K562 (cell line): ENCODE results near the gene CFDP1. TPM values are rescaled to one million over a fixed set of nuclear protein-coding genes. Genes with fewer than 3 reads are reported as not detected.

Experiments
- CREB1 ChIP-seq, 2 experiments: sonication (generic) in 1 of 2; formaldehyde crosslinking in 1 of 2; IDR thresholded peaks; 2 replicates each; pipeline versions ENCODE4 v1.6.1 to v1.8.0; 2012 to 2022; ENCODE audit warnings: inconsistent platforms in 1 of 2, mild to moderate bottlenecking in 1 of 2, missing genetic modification reagents in 1 of 2, moderate library complexity in 1 of 2
- ELF4 ChIP-seq: fragments of 450-650 bp; formaldehyde crosslinking; IDR thresholded peaks from 2 replicates; pipeline ENCODE4 v1.4.0; 2022; ENCODE audit warnings: missing genetic modification characterization
- FOXJ2 ChIP-seq: fragments of 200-800 bp; sonication (Bioruptor generic); IDR thresholded peaks from 2 replicates; pipeline ENCODE4 v1.6.1; 2016; ENCODE audit warnings: missing genetic modification characterization, missing compliant biosample characterization
- GABPA ChIP-seq: fragments of 200-800 bp; sonication (Bioruptor generic); conservative IDR thresholded peaks from 2 replicates; pipeline ENCODE4 v1.6.1; 2016; ENCODE audit warnings: low read depth, missing genetic modification characterization, missing compliant biosample characterization
- JUN ChIP-seq, 2 experiments: sonication (generic) in 1 of 2; formaldehyde crosslinking in 1 of 2; IDR thresholded peaks; 2 replicates each; pipeline versions ENCODE4 v1.6.1 to v1.8.0; 2012 to 2022; ENCODE audit warnings: borderline replicate concordance in 2 of 2, mild to moderate bottlenecking in 2 of 2, improper control_type of control experiment in 1 of 2, low read depth in 1 of 2, low read length in 1 of 2, missing genetic modification reagents in 1 of 2
- KLF6 ChIP-seq: fragments of 250-450 bp; sonication (Bioruptor Pico); IDR thresholded peaks from 2 replicates; pipeline ENCODE4 v1.4.0; 2020; ENCODE audit warnings: mild to moderate bottlenecking, moderate library complexity, borderline replicate concordance
- L3MBTL2 ChIP-seq: fragments of 450-650 bp; IDR thresholded peaks from 2 replicates; pipeline ENCODE4 v1.6.1; 2016; ENCODE audit warnings: mild to moderate bottlenecking, moderate library complexity
- LCOR ChIP-seq: sonication (generic); formaldehyde crosslinking; IDR thresholded peaks from 2 replicates; pipeline ENCODE4 v1.8.0; 2022; ENCODE audit warnings: mild to moderate bottlenecking, missing genetic modification reagents
- MAFF ChIP-seq: IDR thresholded peaks from 2 replicates; pipeline ENCODE4 v1.6.1; 2012; ENCODE audit warnings: low read length, improper control_type of control experiment
- MBD2 ChIP-seq: sonication (generic); IDR thresholded peaks from 2 replicates; pipeline ENCODE4 v1.6.1; 2016; ENCODE audit warnings: low read depth, borderline replicate concordance
- NFYB ChIP-seq: IDR thresholded peaks from 2 replicates; pipeline ENCODE4 v1.6.1; 2011; ENCODE audit warnings: mild to moderate bottlenecking, moderate library complexity; ENCODE audit not compliant: insufficient read length; ENCODE audit errors: extremely low read depth
- PTRF ChIP-seq: fragments of 450-650 bp; IDR thresholded peaks from 2 replicates; pipeline ENCODE4 v1.6.1; 2016; ENCODE audit warnings: mild to moderate bottlenecking, missing genetic modification characterization, missing compliant biosample characterization
- RAD21 ChIP-seq, 2 experiments: fragments of 250-450 bp in 1 of 2; fragments of 450-650 bp in 1 of 2; sonication (Bioruptor Pico) in 1 of 2; formaldehyde crosslinking in 1 of 2; IDR thresholded peaks in 1 of 2; conservative IDR thresholded peaks in 1 of 2; 2 replicates each; pipeline versions ENCODE4 v1.4.0 to v1.8.0; 2020 to 2022; ENCODE audit warnings: mild to moderate bottlenecking in 2 of 2, moderate library complexity in 1 of 2
- RBFOX2 ChIP-seq: fragments of 200-400 bp; formaldehyde crosslinking; IDR thresholded peaks from 2 replicates; pipeline ENCODE4 v1.6.1; 2017; ENCODE audit warnings: low read depth, mild to moderate bottlenecking, low read length, moderate library complexity
- RBM22 ChIP-seq: fragments of 200-400 bp; formaldehyde crosslinking; IDR thresholded peaks from 2 replicates; pipeline ENCODE4 v1.6.1; 2018; ENCODE audit warnings: low read length, low read depth; ENCODE audit not compliant: poor library complexity, severe bottlenecking
- RNF2 ChIP-seq: sonication (generic); IDR thresholded peaks from 2 replicates; pipeline ENCODE4 v1.6.1; 2016
- SAFB ChIP-seq: fragments of 200-400 bp; formaldehyde crosslinking; IDR thresholded peaks from 2 replicates; pipeline ENCODE4 v1.6.1; 2017; ENCODE audit warnings: low read depth, low read length, borderline replicate concordance
- SETDB1 ChIP-seq: IDR thresholded peaks from one replicate; pipeline ENCODE4 v1.6.1; 2012; ENCODE audit warnings: low read length, control low read depth, inconsistent platforms
- SNRNP70 ChIP-seq: fragments of 200-400 bp; formaldehyde crosslinking; optimal IDR thresholded peaks from 2 replicates; pipeline ENCODE3; 2017; ENCODE audit warnings: low read depth, low read length
- STAT5A ChIP-seq: IDR thresholded peaks from 2 replicates; pipeline ENCODE4 v1.6.1; 2012; ENCODE audit warnings: low read length, inconsistent platforms, borderline replicate concordance
- YBX1 ChIP-seq: fragments of 450-650 bp; IDR thresholded peaks from 2 replicates; pipeline ENCODE4 v1.7.1; 2016; ENCODE audit warnings: mild to moderate bottlenecking
- ZBTB7A ChIP-seq: IDR thresholded peaks from 2 replicates; pipeline ENCODE4 v1.6.1; 2011; ENCODE audit warnings: low read depth, mild to moderate bottlenecking, low read length, moderate library complexity, borderline replicate concordance; ENCODE audit not compliant: control insufficient read depth
- polyA plus RNA-seq, 8 experiments: library from polyadenylated mRNA; depleted of rRNA in 4 of 8; stranded (reverse) in 5 of 8; unstranded in 3 of 8; fragments of >200 nt; fragmentation: Nextera tagmentation in 2 of 8; fragmentation: Illumina TruSeq in 1 of 8; extraction: Ambion mirVana in 2 of 8; extraction: Trizol in 1 of 8; gene quantifications; 2 replicates each; pipeline versions ENCODE4 v1.2.1 to v1.2.3, GENCODE V29; 2011 to 2014; ENCODE audit warnings: inconsistent platforms in 1 of 8, missing spikeins in 1 of 8
- total RNA-seq, 7 experiments: library from RNA; depleted of rRNA in 6 of 7; stranded (reverse); fragments of >200 nt in 6 of 7; fragmentation: Illumina TruSeq in 2 of 7; extraction: Trizol in 2 of 7; gene quantifications; 2 replicates each; pipeline versions ENCODE4 v1.2.1 to v1.2.3, GENCODE V29; 2011 to 2021; ENCODE audit warnings: low replicate concordance in 1 of 7
- TF ChIP-seq, protein P1 (sequence below): sonication (generic); formaldehyde crosslinking; IDR thresholded peaks from 2 replicates; pipeline ENCODE4 v1.8.0; 2022; ENCODE audit warnings: mild to moderate bottlenecking, missing genetic modification reagents

CFDP1 gene
- total and polyA plus RNA-seq, 9 of the 15 experiments (the other 6 are each of a cell fraction or from before 2014, with no cell fraction given) = 31.5 to 78.4 (median 61.7) TPM

DNA sequence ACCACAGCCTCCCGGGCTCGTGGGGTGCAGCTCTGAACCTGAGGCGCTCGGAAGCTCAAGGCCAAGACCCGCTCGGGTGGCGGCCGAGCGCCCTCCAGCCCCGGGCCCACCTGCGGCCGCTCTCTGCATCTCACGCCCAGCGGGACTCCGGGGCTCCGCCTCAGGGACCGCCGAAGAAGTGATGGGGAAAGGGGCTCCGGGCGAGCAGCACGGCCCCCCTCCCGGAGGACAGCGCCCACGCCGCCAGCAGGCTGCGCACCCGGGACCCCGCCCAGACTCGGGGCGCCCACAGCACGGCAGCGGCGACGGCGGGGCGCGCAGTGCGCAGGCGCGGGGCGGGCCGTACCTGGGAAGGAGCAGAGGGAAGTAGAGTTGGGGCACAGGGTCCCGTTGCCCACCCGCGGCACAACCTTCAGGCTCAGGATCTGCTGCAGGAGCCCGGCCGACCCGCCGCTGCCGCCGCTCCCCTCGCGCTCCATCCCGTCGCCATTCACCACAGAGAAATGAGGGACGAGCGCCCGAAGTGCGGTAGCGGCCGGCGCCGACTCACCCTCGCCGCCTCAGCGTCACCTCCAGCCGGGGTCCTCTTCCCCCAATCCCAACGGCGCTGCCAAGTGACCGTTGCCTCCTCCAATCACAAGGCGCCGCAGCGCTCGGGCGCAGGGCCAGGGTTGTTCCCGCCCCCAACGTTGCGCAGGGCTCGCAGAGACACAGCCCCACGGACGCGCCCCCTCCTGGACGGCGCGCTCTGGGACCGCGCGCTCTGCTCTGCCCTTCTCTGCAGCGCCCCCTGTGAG, 31.0 kb upstream of the CFDP1 start, which contains the start of gene TMEM170A (continued):
- TF ChIP-seq MAFF = no peak
- TF ChIP-seq MBD2 = peak; percentile 82; the same call in 1 of the 2 replicates
- TF ChIP-seq SAFB = peak; percentile 36; the same call in 1 of the 2 replicates
- peak; percentile 73; the same call in 1 of the 2 replicates for TF ChIP-seq L3MBTL2
- no peak for TF ChIP-seq YBX1
- TF ChIP-seq, protein P1, sequence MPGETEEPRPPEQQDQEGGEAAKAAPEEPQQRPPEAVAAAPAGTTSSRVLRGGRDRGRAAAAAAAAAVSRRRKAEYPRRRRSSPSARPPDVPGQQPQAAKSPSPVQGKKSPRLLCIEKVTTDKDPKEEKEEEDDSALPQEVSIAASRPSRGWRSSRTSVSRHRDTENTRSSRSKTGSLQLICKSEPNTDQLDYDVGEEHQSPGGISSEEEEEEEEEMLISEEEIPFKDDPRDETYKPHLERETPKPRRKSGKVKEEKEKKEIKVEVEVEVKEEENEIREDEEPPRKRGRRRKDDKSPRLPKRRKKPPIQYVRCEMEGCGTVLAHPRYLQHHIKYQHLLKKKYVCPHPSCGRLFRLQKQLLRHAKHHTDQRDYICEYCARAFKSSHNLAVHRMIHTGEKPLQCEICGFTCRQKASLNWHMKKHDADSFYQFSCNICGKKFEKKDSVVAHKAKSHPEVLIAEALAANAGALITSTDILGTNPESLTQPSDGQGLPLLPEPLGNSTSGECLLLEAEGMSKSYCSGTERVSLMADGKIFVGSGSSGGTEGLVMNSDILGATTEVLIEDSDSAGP (CRISPR knock-in tag) = peak; percentile 23; the same call in 1 of the 2 replicates
- peak; percentile 81 for TF ChIP-seq CREB1 (IDR thresholded peaks at IDR 0.05)
- peak; percentile 91 for TF ChIP-seq CREB1 (CRISPR knock-in tag; IDR thresholded peaks at IDR 0.05)
- peak; percentile 97 for TF ChIP-seq RBFOX2
- TF ChIP-seq SETDB1 = no peak
- TF ChIP-seq RBM22 = no peak
- peak; percentile 86 for TF ChIP-seq NFYB
- TF ChIP-seq KLF6 = 0 out of 2 replicates have a peak, but pooled peaks have one; percentile 25
- TF ChIP-seq ZBTB7A = peak; percentile 62; the same call in 1 of the 2 replicates
- TF ChIP-seq STAT5A = no peak
- peak; percentile 52; the same call in 1 of the 2 replicates for TF ChIP-seq GABPA (tag)
- peak; percentile 44; the same call in 1 of the 2 replicates for TF ChIP-seq FOXJ2 (tag)
- peak; percentile 83 for TF ChIP-seq LCOR (CRISPR knock-in tag)
- 0 out of 2 replicates have a peak, but pooled peaks have one; percentile 35 for TF ChIP-seq JUN (IDR thresholded peaks at IDR 0.05; ENCODE audit: borderline replicate concordance, low read depth, low read length)
- TF ChIP-seq JUN (CRISPR knock-in tag; IDR thresholded peaks at IDR 0.05; ENCODE audit: borderline replicate concordance) = 0 out of 2 replicates have a peak, but pooled peaks have one; percentile 20
- TF ChIP-seq PTRF (tag) = no peak
- peak; percentile 84 to 87 for TF ChIP-seq RAD21 (CRISPR knock-in tag; conservative IDR thresholded peaks at IDR 0.05 in 1 of 2, IDR thresholded peaks at IDR 0.05 in 1 of 2)
- TF ChIP-seq ELF4 (CRISPR knock-in tag) = no peak
- no peak for TF ChIP-seq SNRNP70
- peak; percentile 64; the same call in 1 of the 2 replicates for TF ChIP-seq RNF2
